HepG2 (cell line): ENCODE results near the gene CHRNG. TPM values are rescaled to one million over a fixed set of nuclear protein-coding genes. Genes with fewer than 3 reads are reported as not detected.

Source experiments
- ATF3 ChIP-seq: sonication (generic); formaldehyde crosslinking; IDR thresholded peaks from 2 replicates; pipeline ENCODE4 v1.4.0; 2020; ENCODE audit warnings: missing genetic modification reagents
- ATF4 ChIP-seq, 2 experiments: fragments of 450-650 bp in 1 of 2; sonication (generic) in 1 of 2; formaldehyde crosslinking; IDR thresholded peaks; 2 replicates each; pipeline versions ENCODE4 v1.5.0 to v1.8.0; 2020 to 2022; ENCODE audit warnings: mild to moderate bottlenecking in 1 of 2, missing genetic modification reagents in 1 of 2
- CCAR2 ChIP-seq: fragments of 200-400 bp; formaldehyde crosslinking; optimal IDR thresholded peaks from 2 replicates; pipeline ENCODE3; 2018; ENCODE audit warnings: low read depth, mild to moderate bottlenecking, low read length, moderate library complexity
- DRAP1 ChIP-seq: IDR thresholded peaks from 2 replicates; pipeline ENCODE4 v1.6.1; 2016; ENCODE audit warnings: missing genetic modification reagents, missing compliant biosample characterization
- ELF3 ChIP-seq: IDR thresholded peaks from 2 replicates; pipeline ENCODE4 v1.6.1; 2016; ENCODE audit warnings: missing genetic modification reagents, missing compliant biosample characterization
- ETV6 ChIP-seq: sonication (generic); formaldehyde crosslinking; conservative IDR thresholded peaks from 2 replicates; pipeline ENCODE4 v1.4.0; 2020; ENCODE audit warnings: missing genetic modification reagents
- HDAC6 ChIP-seq: fragments of 200-600 bp; sonication (generic); IDR thresholded peaks from 2 replicates; pipeline ENCODE4 v1.7.0; 2017; ENCODE audit warnings: mild to moderate bottlenecking, antibody characterized with exemption, low read length, low read depth
- HIVEP1 ChIP-seq: sonication (generic); formaldehyde crosslinking; IDR thresholded peaks from 2 replicates; pipeline ENCODE4 v1.4.0; 2020; ENCODE audit warnings: mild to moderate bottlenecking, missing genetic modification reagents
- HOXA9 ChIP-seq: sonication (generic); formaldehyde crosslinking; IDR thresholded peaks from 2 replicates; pipeline ENCODE4 v1.8.1; 2022; ENCODE audit warnings: missing genetic modification reagents, mild to moderate bottlenecking, moderate library complexity, borderline replicate concordance
- MLLT10 ChIP-seq: sonication (generic); formaldehyde crosslinking; IDR thresholded peaks from 2 replicates; pipeline ENCODE4 v1.4.0; 2020; ENCODE audit warnings: missing genetic modification reagents
- MLX ChIP-seq: IDR thresholded peaks from 2 replicates; pipeline ENCODE4 v1.6.1; 2016
- MYC ChIP-seq: sonication (generic); formaldehyde crosslinking; IDR thresholded peaks from 2 replicates; pipeline ENCODE4 v1.9.0; 2021; ENCODE audit warnings: missing genetic modification reagents, borderline replicate concordance
- NBN ChIP-seq: fragments of 450-650 bp; conservative IDR thresholded peaks from 2 replicates; pipeline ENCODE4 v1.6.1; 2017
- RFXAP ChIP-seq: sonication (generic); formaldehyde crosslinking; IDR thresholded peaks from 2 replicates; pipeline ENCODE4 v1.4.0; 2020; ENCODE audit warnings: missing genetic modification reagents, borderline replicate concordance
- RXRB ChIP-seq: IDR thresholded peaks from 2 replicates; pipeline ENCODE4 v1.6.1; 2016; ENCODE audit warnings: borderline replicate concordance, missing genetic modification reagents, missing compliant biosample characterization
- SRSF9 ChIP-seq: fragments of 200-400 bp; formaldehyde crosslinking; IDR thresholded peaks from 2 replicates; pipeline ENCODE4 v1.6.1; 2018; ENCODE audit warnings: borderline replicate concordance, mild to moderate bottlenecking, low read depth, low read length; ENCODE audit not compliant: insufficient read depth, poor library complexity, severe bottlenecking
- ZMAT3 ChIP-seq: sonication (generic); formaldehyde crosslinking; conservative IDR thresholded peaks from 2 replicates; pipeline ENCODE4 v1.7.0; 2021; ENCODE audit warnings: missing genetic modification reagents
- ZNF326 ChIP-seq: sonication (generic); formaldehyde crosslinking; IDR thresholded peaks from 2 replicates; pipeline ENCODE4 v1.4.0; 2020; ENCODE audit warnings: missing genetic modification reagents, borderline replicate concordance
- ZNF33B ChIP-seq: sonication (generic); formaldehyde crosslinking; IDR thresholded peaks from 2 replicates; pipeline ENCODE4 v1.5.1; 2020; ENCODE audit warnings: mild to moderate bottlenecking, missing genetic modification reagents
- ZNF362 ChIP-seq: sonication (generic); formaldehyde crosslinking; IDR thresholded peaks from 2 replicates; pipeline ENCODE4 v1.4.0; 2020; ENCODE audit warnings: missing genetic modification reagents, mild to moderate bottlenecking, borderline replicate concordance
- ZNF496 ChIP-seq: sonication (generic); formaldehyde crosslinking; IDR thresholded peaks from 2 replicates; pipeline ENCODE4 v1.8.1; 2023; ENCODE audit warnings: mild to moderate bottlenecking, moderate library complexity, missing genetic modification reagents; ENCODE audit not compliant: insufficient replicate concordance
- ZNF75D ChIP-seq: sonication (generic); formaldehyde crosslinking; IDR thresholded peaks from 2 replicates; pipeline ENCODE4 v1.8.1; 2023; ENCODE audit warnings: missing genetic modification reagents, mild to moderate bottlenecking, borderline replicate concordance
- ZNF768 ChIP-seq: sonication (generic); formaldehyde crosslinking; IDR thresholded peaks from 2 replicates; pipeline ENCODE4 v1.4.0; 2020; ENCODE audit warnings: missing genetic modification reagents
- ZNF883 ChIP-seq: sonication (generic); formaldehyde crosslinking; IDR thresholded peaks from 2 replicates; pipeline ENCODE4 v1.5.1; 2020; ENCODE audit warnings: mild to moderate bottlenecking, missing genetic modification reagents; ENCODE audit errors: not compliant biosample characterization
- polyA plus RNA-seq, 8 experiments: library from polyadenylated mRNA; depleted of rRNA in 3 of 8; stranded (reverse) in 7 of 8; unstranded in 1 of 8; fragments of >200 nt; fragmentation: Illumina TruSeq in 4 of 8; extraction: Trizol in 4 of 8; gene quantifications; 2 replicates each; pipeline versions ENCODE4 v1.2.1 to v1.2.3, GENCODE V29; 2011 to 2016; ENCODE audit warnings: low read depth in 4 of 8, missing spikeins in 1 of 8, mixed read lengths in 1 of 8; ENCODE audit not compliant: insufficient read depth in 1 of 8
- total RNA-seq, 5 experiments: library from RNA; depleted of rRNA; stranded (reverse); fragments of >200 nt; fragmentation: Illumina TruSeq; extraction: Trizol; gene quantifications; 2 replicates each; pipeline ENCODE4 v1.2.3, GENCODE V29; 2016; ENCODE audit warnings: low read depth in 1 of 5

Gene CHRNG
- total and polyA plus RNA-seq, 2 of the 13 experiments (the other 11 are each of a cell fraction or from before 2014, with no cell fraction given), result not detected

GRCh38 chr2:232502911-232503808, 36.3 kb upstream of the CHRNG start (continued):
- TF ChIP-seq ATF4 (CRISPR knock-in tag; IDR thresholded peaks at IDR 0.05), result no peak
- TF ChIP-seq ATF3, result no peak
- no peak for TF ChIP-seq DRAP1 (CRISPR knock-in tag)
- TF ChIP-seq MYC (CRISPR knock-in tag), result 0 out of 2 replicates have a peak, but pooled peaks have one; percentile 15
- TF ChIP-seq ETV6 (CRISPR knock-in tag), result no peak
- TF ChIP-seq ZNF768 (CRISPR knock-in tag), result no peak
- no peak for TF ChIP-seq ZNF326 (CRISPR knock-in tag)
- no peak for TF ChIP-seq ZNF75D (CRISPR knock-in tag)
- no peak for TF ChIP-seq RFXAP (CRISPR knock-in tag)
- TF ChIP-seq RXRB (CRISPR knock-in tag), result no peak
- no peak for TF ChIP-seq HDAC6
- no peak for TF ChIP-seq CCAR2
- no peak for TF ChIP-seq ZNF362
- TF ChIP-seq ZMAT3 (CRISPR knock-in tag), result 0 out of 2 replicates have a peak, but pooled peaks have one; percentile 36
- no peak for TF ChIP-seq MLLT10 (CRISPR knock-in tag)
- no peak for TF ChIP-seq MLX
- no peak for TF ChIP-seq ZNF883
- no peak for TF ChIP-seq HOXA9 (CRISPR knock-in tag)
- TF ChIP-seq ZNF33B, result no peak
- no peak for TF ChIP-seq NBN
- no peak for TF ChIP-seq ZNF496 (CRISPR knock-in tag)
- no peak for TF ChIP-seq HIVEP1 (CRISPR knock-in tag)
- 0 out of 2 replicates have a peak, but pooled peaks have one; percentile 9 for TF ChIP-seq ELF3 (CRISPR knock-in tag)
- TF ChIP-seq SRSF9, result no peak
